ENCODE measurements around the gene KRTAP12-3.
"Not testable (repeated sequence)": the region's sequence is repeated elsewhere in the genome, so short reads cannot be mapped to it uniquely, and the experiment has no call there.

Gene KRTAP12-3

DNA sequence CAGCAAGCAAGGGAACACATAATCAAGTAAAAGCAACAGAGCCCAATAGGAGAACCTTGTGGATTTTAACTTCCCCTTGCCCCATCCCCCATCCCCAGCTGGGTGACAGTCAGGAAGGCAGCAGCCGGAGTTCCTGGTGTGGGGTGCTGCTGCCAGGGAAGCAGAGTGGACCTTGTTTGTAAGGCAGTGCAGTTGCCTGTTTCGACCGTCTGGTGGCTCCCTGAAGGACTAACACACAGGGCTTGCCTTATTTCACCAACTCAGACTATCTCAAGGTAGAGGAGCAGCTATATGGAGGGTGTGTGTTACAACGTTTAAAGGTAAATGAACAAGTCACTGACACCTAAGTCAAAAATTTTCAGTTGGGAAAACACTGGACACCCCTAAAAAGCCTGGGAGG lies 39.2 kb upstream of the KRTAP12-3 start:
- peak overlapping the region; percentile 82 for H3K27ac Mint-ChIP-seq
- H3K4me1 Mint-ChIP-seq (ENCODE audit: low read depth), result peaks cover 42% of the 10 kb centered on the region

DNA sequence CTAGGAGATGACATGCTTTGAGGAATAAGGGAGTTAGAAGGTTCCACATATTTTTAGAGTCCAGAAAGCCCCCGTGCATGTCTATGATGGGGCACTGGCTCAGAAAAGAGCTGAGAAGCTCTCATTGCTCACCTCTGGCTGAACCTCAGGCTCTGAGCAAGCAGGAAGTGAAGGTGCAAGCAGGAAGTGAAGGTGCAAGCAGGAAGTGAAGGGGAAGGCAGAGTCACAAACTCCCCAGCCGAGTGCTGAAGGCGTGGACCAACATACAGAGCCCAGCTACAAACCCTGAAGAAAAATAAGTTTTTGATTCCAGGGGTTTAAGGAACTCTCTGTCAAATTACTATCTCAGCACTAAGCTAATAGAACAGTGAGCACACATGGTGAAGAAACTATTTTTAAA lies 38.8 kb upstream of the KRTAP12-3 start:
- no peaks in the 10 kb centered on the region for H3K27me3 Mint-ChIP-seq
- H3K4me1 Mint-ChIP-seq (ENCODE audit: low read depth), result peaks cover 42% of the 10 kb centered on the region
- H3K4me3 Mint-ChIP-seq, result peak overlapping the region; percentile 11
- peaks cover 43% of the 10 kb centered on the region for H3K9me3 Mint-ChIP-seq
- peak overlapping the region; percentile 82 for H3K27ac Mint-ChIP-seq
- H3K36me3 Mint-ChIP-seq (ENCODE audit: low read depth), result peaks cover 27% of the 10 kb centered on the region

More for the DNA sequence above, 39.2 kb upstream of the KRTAP12-3 start:
- peaks cover 39% of the 10 kb centered on the region for H3K9me3 Mint-ChIP-seq
- H3K4me3 Mint-ChIP-seq, result peak overlapping the region; percentile 11
- H3K27me3 Mint-ChIP-seq, result no peaks in the 10 kb centered on the region
- peaks cover 23% of the 10 kb centered on the region for H3K36me3 Mint-ChIP-seq (ENCODE audit: low read depth)

- Mint-ChIP-seq H3K9me3 (peaks cover 53% of the 10 kb centered on the region), H3K4me3 (no peak overlapping the region)
Measured at GRCh38 chr21:44619886-44620285, 37.8 kb upstream of the KRTAP12-3 start.

GRCh38 chr21:44623575-44623974 lies 34.2 kb upstream of the KRTAP12-3 start:
- Mint-ChIP-seq H3K27ac (no peak overlapping the region), H3K27me3 (no peaks in the 10 kb centered on the region), H3K4me3 (no peak overlapping the region)

More at GRCh38 chr21:44619886-44620285, 37.8 kb upstream of the KRTAP12-3 start:
- no peaks in the 10 kb centered on the region for H3K27me3 Mint-ChIP-seq
- H3K36me3 Mint-ChIP-seq (ENCODE audit: low read depth), result peaks cover 34% of the 10 kb centered on the region
- peaks cover 42% of the 10 kb centered on the region for H3K4me1 Mint-ChIP-seq (ENCODE audit: low read depth)
- no peak overlapping the region for H3K27ac Mint-ChIP-seq

DNA sequence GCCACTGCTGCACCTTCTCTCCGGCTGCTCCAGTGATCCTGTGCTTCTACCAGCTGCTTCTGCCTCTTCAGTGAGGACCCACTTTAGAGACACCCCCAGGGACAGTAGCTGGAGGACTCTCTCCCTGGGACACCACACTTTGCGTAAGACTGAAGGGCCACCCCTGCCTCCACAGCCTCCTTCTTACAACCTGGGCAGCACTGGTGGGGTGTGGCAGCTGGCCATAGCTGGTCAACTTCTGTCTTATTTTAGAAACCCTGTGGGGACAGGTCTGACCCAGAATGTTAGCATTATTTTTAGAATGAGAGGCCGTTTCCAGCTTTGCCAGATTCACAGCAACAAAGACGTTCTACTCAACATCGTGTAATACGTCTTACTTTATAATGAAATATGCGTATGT lies 32.0 kb upstream of the KRTAP12-3 start:
- Mint-ChIP-seq H3K36me3 (ENCODE audit: low read depth) (peaks cover 24% of the 10 kb centered on the region), H3K27ac (no peak overlapping the region), H3K4me3 (no peak overlapping the region), H3K9me3 (peaks cover 41% of the 10 kb centered on the region), H3K27me3 (no peaks in the 10 kb centered on the region), H3K4me1 (ENCODE audit: low read depth) (peaks cover 24% of the 10 kb centered on the region)

More at GRCh38 chr21:44623575-44623974, 34.2 kb upstream of the KRTAP12-3 start:
- peaks cover 51% of the 10 kb centered on the region for H3K9me3 Mint-ChIP-seq
- peaks cover 24% of the 10 kb centered on the region for H3K4me1 Mint-ChIP-seq (ENCODE audit: low read depth)
- peaks cover 34% of the 10 kb centered on the region for H3K36me3 Mint-ChIP-seq (ENCODE audit: low read depth)

GRCh38 chr21:44626262-44626661 lies 31.5 kb upstream of the KRTAP12-3 start:
- Mint-ChIP-seq H3K9me3 (peaks cover 43% of the 10 kb centered on the region), H3K4me3 (no peak overlapping the region), H3K27me3 (no peaks in the 10 kb centered on the region), H3K36me3 (ENCODE audit: low read depth) (peaks cover 27% of the 10 kb centered on the region), H3K4me1 (ENCODE audit: low read depth) (peaks cover 25% of the 10 kb centered on the region), H3K27ac (no peak overlapping the region)

GRCh38 chr21:44626673-44627143 lies 31.0 kb upstream of the KRTAP12-3 start, which contains the start of gene KRTAP10-9:
TSS of gene KRTAP10-9 (plus strand) at chr21:44627093. CDS start at chr21:44627172, 79 bp downstream.
- no peak within 1 kb of the TSS for H3K4me3 Mint-ChIP-seq
- H3K36me3 Mint-ChIP-seq (ENCODE audit: low read depth), result peaks cover 30% of the 10 kb centered on the region
- H3K27me3 Mint-ChIP-seq, result no peaks in the 10 kb centered on the region
- H3K9me3 Mint-ChIP-seq, result peaks cover 46% of the 10 kb centered on the region
- H3K27ac Mint-ChIP-seq, result no peak within 1 kb of the TSS
- peaks cover 25% of the 10 kb centered on the region for H3K4me1 Mint-ChIP-seq (ENCODE audit: low read depth)

DNA sequence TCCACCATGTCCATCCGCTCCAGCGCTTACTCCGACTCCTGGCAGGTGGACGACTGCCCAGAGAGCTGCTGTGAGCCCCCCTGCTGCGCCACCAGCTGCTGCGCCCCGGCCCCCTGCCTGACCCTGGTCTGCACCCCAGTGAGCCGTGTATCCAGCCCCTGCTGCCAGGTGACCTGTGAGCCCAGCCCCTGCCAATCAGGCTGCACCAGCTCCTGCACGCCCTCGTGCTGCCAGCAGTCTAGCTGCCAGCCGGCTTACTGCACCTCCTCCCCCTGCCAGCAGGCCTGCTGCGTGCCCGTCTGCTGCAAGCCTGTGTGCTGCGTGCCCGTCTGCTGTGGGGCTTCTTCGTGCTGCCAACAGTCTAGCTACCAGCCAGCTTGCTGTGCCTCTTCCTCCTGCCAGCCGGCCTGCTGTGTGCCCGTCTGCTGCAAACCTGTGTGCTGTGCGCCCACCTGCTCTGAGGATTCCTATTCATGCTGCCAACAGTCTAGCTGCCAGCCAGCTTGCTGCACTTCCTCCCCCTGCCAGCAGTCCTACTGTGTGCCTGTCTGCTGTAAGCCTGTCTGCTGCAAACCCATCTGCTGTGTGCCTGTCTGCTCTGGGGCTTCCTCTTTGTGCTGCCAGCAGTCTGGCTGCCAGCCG lies 30.4 kb upstream of the KRTAP12-3 start:
- not testable (repeated sequence) for H3K4me3 Mint-ChIP-seq, H3K27ac Mint-ChIP-seq, H3K27me3 Mint-ChIP-seq
- peaks cover 25% of the 10 kb centered on the region for H3K4me1 Mint-ChIP-seq (ENCODE audit: low read depth)
- H3K9me3 Mint-ChIP-seq, result peaks cover 50% of the 10 kb centered on the region
- H3K36me3 Mint-ChIP-seq (ENCODE audit: low read depth), result peaks cover 35% of the 10 kb centered on the region

DNA sequence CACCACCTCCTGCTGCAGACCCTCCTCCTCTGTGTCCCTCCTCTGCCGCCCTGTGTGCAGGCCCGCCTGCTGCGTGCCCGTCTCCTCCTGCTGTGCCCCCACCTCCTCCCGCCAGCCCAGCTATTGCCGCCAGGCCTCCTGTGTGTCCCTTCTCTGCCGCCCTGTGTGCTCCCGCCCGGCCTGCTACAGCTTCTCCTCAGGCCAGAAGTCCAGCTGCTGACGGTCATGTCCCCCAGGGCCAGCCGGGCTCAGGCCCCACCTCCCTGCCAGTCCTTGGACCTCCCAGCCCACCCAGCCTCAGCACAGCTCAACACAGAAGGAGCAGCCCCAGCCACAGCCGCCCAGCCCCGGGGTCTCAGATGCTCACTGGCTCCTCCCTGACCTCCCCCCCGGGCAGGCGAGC lies 29.9 kb upstream of the KRTAP12-3 start:
- not testable (repeated sequence) for H3K27ac Mint-ChIP-seq, H3K27me3 Mint-ChIP-seq, H3K4me3 Mint-ChIP-seq
- Mint-ChIP-seq H3K9me3 (peaks cover 46% of the 10 kb centered on the region), H3K4me1 (ENCODE audit: low read depth) (peaks cover 25% of the 10 kb centered on the region), H3K36me3 (ENCODE audit: low read depth) (peaks cover 35% of the 10 kb centered on the region)

GRCh38 chr21:44628707-44629391 lies 28.9 kb upstream of the KRTAP12-3 start:
- Mint-ChIP-seq H3K27me3 (no peaks in the 10 kb centered on the region), H3K4me3 (no peak overlapping the region), H3K27ac (no peak overlapping the region), H3K9me3 (peaks cover 43% of the 10 kb centered on the region), H3K36me3 (ENCODE audit: low read depth) (peaks cover 28% of the 10 kb centered on the region), H3K4me1 (ENCODE audit: low read depth) (peaks cover 25% of the 10 kb centered on the region)

DNA sequence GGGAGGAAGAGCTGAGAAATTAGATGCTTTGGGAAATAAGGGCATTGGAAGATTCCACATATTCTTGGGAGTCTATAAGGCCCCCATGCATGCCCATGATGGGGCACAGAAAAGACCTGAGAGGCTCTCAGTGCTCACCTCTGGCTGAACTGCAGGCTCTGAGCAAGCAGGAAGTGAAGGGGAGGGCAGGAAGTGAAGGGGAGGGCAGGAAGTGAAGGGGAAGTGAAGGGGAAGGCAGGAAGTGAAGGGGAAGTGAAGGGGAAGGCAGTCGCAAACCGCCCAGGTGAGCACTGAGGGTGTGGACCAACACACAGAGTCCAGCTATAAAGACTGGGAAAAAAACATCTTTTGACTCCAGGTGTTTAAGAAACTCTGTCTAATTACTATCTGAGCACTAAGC lies 27.3 kb upstream of the KRTAP12-3 start:
- Mint-ChIP-seq H3K4me1 (ENCODE audit: low read depth) (peaks cover 25% of the 10 kb centered on the region), H3K27ac (peak overlapping the region; percentile 63), H3K9me3 (peaks cover 30% of the 10 kb centered on the region), H3K36me3 (ENCODE audit: low read depth) (peaks cover 20% of the 10 kb centered on the region), H3K4me3 (no peak overlapping the region), H3K27me3 (no peaks in the 10 kb centered on the region)

- Mint-ChIP-seq H3K36me3 (ENCODE audit: low read depth) (peaks cover 20% of the 10 kb centered on the region), H3K4me1 (ENCODE audit: low read depth) (peaks cover 21% of the 10 kb centered on the region), H3K9me3 (peaks cover 30% of the 10 kb centered on the region), H3K27ac (no peak overlapping the region), H3K27me3 (no peaks in the 10 kb centered on the region), H3K4me3 (no peak overlapping the region)
Measured at GRCh38 chr21:44632067-44632466, 25.7 kb upstream of the KRTAP12-3 start.

DNA sequence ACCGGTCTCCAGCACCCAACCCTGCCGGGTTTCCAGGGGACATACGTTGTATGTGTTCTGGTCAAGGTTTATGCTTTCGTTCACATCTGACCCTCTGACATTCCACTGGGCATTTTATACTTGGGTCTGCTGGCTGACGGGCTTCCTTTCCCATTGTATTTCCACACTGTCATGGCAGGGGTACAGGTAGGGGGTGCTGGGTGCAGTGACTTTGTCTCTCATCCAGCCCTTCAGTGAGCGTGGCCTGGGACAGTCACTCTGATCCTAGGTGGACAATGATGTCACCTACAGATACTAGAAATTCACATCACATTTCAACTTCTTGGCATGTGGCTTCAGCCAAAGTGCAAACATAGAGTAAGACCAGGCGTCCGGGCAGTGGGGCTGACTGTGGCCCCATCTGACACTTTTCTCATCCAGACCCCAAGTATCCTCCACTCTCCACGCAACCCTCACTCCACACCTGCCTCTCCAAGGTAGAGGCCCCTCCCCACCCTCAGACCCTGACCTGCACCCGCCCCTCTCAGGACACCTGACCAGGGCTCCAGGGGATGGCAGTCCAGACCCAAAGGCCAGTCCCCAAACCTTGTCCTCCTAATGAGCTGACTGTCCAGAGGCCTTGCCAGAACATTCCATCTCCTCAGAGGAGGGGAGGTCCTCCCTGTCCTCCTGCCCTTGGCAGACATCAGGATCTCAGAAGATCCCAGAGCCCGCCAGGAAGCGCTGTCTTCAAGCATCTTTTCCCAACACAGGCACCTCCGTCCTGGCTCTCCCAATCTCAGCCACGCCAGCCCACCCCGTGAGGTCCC lies 21.3 kb upstream of the KRTAP12-3 start:
- no peak overlapping the region for H3K4me3 Mint-ChIP-seq
- H3K4me1 Mint-ChIP-seq (ENCODE audit: low read depth), result no peaks in the 10 kb centered on the region
- peaks cover 7% of the 10 kb centered on the region for H3K36me3 Mint-ChIP-seq (ENCODE audit: low read depth)
- peaks cover 29% of the 10 kb centered on the region for H3K9me3 Mint-ChIP-seq
- H3K27ac Mint-ChIP-seq, result no peak overlapping the region
- peaks cover 3% of the 10 kb centered on the region for H3K27me3 Mint-ChIP-seq

- Mint-ChIP-seq H3K27me3 (peaks cover 3% of the 10 kb centered on the region), H3K4me3 (no peak within 1 kb of the TSS), H3K36me3 (ENCODE audit: low read depth) (no peaks in the 10 kb centered on the region), H3K4me1 (ENCODE audit: low read depth) (no peaks in the 10 kb centered on the region), H3K27ac (no peak within 1 kb of the TSS), H3K9me3 (peaks cover 25% of the 10 kb centered on the region)
Measured at GRCh38 chr21:44637018-44637850, 20.5 kb upstream of the KRTAP12-3 start, which contains the start of gene KRTAP10-10. TSS of gene KRTAP10-10 (plus strand) at chr21:44637356. CDS start at chr21:44637418, 62 bp downstream.
